Duodenal mucosa (tissue), 2 donors: ENCODE data around the gene ETV6.

Source experiments
- H3K27ac ChIP-seq: one replicate; pipeline ENCODE4 v1.7.0; 2013; ENCODE audit warnings: low read depth, low read length
- H3K27me3 ChIP-seq, 2 donors: one replicate each; pipeline ENCODE4 v1.7.0; 2013; ENCODE audit warnings: low read length in 2 of 2, control low read depth in 1 of 2; ENCODE audit not compliant: insufficient read depth in 2 of 2, control insufficient read depth in 1 of 2
- H3K36me3 ChIP-seq, 2 donors: one replicate each; pipeline ENCODE4 v1.7.0; 2013; ENCODE audit warnings: low read length in 2 of 2, control low read depth in 1 of 2; ENCODE audit not compliant: insufficient read depth in 2 of 2, control insufficient read depth in 1 of 2
- H3K4me1 ChIP-seq, 2 donors: one replicate each; pipeline ENCODE4 v1.7.0; 2013; ENCODE audit warnings: low read length in 2 of 2, control low read depth in 1 of 2; ENCODE audit not compliant: insufficient read depth in 2 of 2, control insufficient read depth in 1 of 2
- H3K4me3 ChIP-seq, 2 donors: one replicate each; pipeline ENCODE4 v1.7.0; 2013; ENCODE audit warnings: low read length in 2 of 2, low read depth in 1 of 2
- H3K9ac ChIP-seq, 2 donors: one replicate each; pipeline ENCODE4 v1.7.0; 2013; ENCODE audit warnings: low read length in 2 of 2, low read depth in 1 of 2
- H3K9me3 ChIP-seq, 2 donors: one replicate each; pipeline ENCODE4 v1.7.0; 2013; ENCODE audit warnings: low read length in 2 of 2, control low read depth in 1 of 2; ENCODE audit not compliant: control insufficient read depth in 1 of 2

Gene ETV6

DNA sequence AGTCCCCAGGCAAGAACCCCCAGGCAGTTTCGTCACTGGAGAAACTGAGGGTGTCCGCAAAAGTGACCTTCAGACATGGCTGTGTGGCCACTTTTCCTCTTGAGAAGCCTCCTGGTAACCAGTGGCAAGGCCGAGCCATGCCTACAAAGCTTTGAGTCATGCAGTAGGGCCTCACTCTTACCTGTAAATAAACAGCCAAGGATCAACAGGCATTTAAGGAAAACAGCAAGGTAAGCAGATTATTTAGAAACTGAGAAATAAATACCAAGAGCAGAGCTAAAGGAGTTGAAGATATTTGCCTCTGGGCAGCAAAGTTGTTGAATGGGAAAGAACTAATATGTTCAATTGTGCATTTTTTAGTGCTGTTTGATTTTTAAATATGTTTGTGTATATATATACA lies 280.2 kb downstream of the ETV6 start:
- H3K27ac ChIP-seq, result no peak overlapping the region
- no peaks in the 10 kb centered on the region for H3K4me1 ChIP-seq
- no peak overlapping the region for H3K9ac ChIP-seq
- H3K9me3 ChIP-seq, result no peaks in the 10 kb centered on the region
- H3K4me3 ChIP-seq, result no peak overlapping the region
- H3K36me3 ChIP-seq, result no peaks in the 10 kb centered on the region
- no peaks in the 10 kb centered on the region for H3K27me3 ChIP-seq

DNA sequence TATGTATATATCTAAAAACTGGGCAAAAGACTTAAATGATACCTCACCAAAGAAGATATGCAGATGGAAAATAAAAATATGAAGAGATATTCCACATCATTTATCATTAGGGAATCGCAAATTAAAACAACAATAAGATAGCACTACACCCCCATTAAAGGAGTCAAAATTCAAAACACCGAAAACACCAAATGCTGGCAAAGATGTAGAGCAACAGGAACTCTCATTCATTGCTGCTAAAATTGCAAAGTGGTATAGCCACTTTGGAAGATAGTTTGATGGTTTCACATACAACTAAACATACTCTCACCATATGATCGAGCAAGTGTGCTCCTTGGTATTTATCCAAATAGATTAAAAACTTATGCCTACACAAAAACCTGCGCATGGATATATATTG lies 289.7 kb downstream of the ETV6 start:
- no peaks in the 10 kb centered on the region for H3K4me1 ChIP-seq
- H3K36me3 ChIP-seq, result no peaks in the 10 kb centered on the region
- no peaks in the 10 kb centered on the region for H3K9me3 ChIP-seq
- no peak overlapping the region for H3K9ac ChIP-seq
- no peak overlapping the region for H3K4me3 ChIP-seq
- no peaks in the 10 kb centered on the region for H3K27me3 ChIP-seq
- H3K27ac ChIP-seq, result no peak overlapping the region

DNA sequence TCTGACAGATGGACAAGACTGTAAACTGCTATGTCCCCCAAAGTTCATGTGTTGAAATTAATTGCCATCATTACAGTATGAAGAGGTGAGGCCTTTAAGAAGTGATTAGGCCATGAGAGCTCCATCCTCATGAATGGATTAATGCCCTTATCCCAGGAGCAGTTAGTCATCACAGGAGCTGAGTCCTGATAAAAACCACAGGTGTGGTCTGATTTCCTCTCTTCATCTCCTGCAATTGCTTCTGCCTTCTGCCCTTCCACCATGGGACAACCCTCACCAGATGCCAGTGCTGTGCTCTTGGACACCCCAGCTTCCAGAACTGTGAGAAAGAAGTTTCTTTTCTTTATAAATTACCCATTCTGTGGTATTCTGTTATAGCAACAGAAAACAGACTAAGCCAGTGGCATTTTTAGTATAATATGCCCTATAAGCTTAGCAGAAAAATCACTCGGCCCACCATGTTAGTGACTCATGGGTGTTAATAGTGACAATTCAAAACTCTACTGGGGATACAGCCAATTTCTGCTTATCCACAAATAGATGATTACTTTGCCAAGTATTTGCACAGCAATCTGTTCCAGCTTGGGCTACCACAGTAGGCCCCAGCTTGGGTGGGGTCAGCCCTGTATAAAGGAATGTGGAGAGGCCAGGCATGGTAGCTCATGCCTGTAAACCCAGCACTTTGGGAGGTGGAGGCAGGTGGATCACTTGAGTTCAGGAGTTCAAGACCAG lies 292.3 kb downstream of the ETV6 start:
- Histone ChIP-seq H3K9me3 (no peaks in the 10 kb centered on the region), H3K27ac (no peak overlapping the region), H3K4me3 (no peak overlapping the region), H3K4me1 (no peaks in the 10 kb centered on the region), H3K36me3 (no peaks in the 10 kb centered on the region), H3K27me3 (no peaks in the 10 kb centered on the region), H3K9ac (no peak overlapping the region)

DNA sequence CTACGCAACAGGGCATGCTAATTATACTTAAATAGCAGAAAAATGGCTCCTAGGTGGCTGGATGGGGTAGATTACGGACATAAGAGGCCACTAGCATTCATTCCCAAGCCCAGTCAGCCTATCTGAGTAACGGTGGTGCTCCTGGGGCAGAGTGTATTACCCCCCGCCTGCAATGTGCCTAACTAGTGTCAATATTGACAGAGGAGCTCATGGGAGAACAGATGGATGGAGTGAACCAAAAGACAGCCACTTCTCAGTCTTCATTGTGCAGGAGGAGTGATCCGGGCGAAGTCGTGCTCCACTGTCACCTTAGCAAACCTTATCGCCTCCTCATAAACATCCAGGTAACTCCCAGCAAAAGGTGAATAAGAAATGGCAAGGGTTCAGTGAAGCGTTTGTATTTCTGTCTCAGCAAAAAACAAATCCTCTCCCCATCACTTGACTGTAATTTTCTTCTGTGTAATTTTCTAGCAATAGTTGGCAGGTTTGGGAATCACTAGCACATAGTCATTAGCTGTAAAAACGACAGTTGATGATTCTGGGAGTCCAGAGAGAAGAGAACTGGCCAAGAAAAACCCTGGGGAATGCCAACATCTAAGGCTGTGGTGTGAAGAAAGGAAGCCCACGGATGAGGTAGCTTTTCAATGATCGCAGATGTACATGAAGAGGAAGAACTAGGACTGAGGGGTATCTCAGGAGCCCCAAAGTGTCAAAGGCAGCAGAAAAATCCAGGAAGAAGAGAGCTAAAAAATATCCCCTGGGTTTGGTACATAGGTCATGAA lies 294.6 kb downstream of the ETV6 start:
- no peak overlapping the region for H3K27ac ChIP-seq
- no peak overlapping the region for H3K9ac ChIP-seq
- no peaks in the 10 kb centered on the region for H3K27me3 ChIP-seq
- no peak overlapping the region for H3K4me3 ChIP-seq
- H3K4me1 ChIP-seq, result peaks cover 0 to 6% of the 10 kb centered on the region in 2 donors
- no peaks in the 10 kb centered on the region for H3K9me3 ChIP-seq
- H3K36me3 ChIP-seq, result no peaks in the 10 kb centered on the region
